GM18526 (cell line): ENCODE measurements around the gene PLEKHG4B.

Experiments
- POLR2A ChIP-seq: IDR thresholded peaks from 3 replicates; pipeline ENCODE4 v1.6.1; 2011; ENCODE audit not compliant: insufficient read length; ENCODE audit errors: extremely low read depth

Gene PLEKHG4B

GRCh38 chr5:85334-85995 lies 6.5 kb upstream of the PLEKHG4B start:
- no peak for TF ChIP-seq POLR2A

DNA sequence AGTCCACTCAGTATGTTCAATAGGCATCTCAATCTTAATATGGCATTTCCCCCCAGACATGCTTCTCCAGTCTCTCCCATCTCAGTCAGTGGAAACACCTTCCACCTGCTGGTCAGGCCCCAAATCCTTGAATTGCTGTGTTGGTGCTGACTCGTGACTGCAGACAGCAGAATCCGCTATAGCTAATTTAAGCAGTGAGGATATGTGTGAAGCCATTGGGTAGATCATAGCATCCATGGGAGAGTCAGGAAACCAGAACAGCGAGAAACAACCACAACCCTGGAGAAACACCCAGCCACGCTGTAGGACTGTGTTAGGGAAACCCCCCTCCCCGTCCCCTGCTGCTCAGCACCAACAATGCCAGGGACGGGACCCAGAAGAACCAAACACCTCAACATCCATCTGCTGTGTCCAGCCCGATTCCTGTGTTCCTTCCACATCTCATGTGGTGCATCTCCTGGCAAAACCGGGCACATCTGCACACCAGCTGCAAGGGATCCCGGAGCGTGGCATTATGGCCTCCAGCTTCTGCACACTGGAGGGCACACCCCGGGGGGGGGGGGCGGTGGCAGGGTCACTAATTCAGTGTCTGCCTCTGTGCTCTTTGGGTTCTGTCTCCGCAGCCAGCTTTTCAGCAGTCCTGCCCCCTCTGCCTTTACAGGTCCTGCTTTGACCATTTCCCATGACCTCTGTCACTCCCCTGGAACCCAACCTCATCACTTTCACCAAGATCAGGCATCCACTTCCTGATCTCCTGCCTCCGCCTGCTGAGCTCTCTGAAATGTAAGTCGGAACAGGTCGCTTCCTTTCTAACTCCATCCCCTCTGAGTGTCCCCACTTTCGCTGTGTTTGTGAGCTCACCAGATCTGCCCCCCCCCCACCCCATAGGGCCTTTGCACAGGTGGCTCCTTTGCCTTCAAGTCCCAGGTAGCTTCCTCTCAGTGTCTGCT lies 2.4 kb upstream of the PLEKHG4B start:
- TF ChIP-seq POLR2A = no peak

- no peak for TF ChIP-seq POLR2A
Observed at GRCh38 chr5:90590-91547, 1.1 kb upstream of the PLEKHG4B start.

- no peak for TF ChIP-seq POLR2A
Observed at GRCh38 chr5:92401-93220, 643 bp downstream of the PLEKHG4B start.

DNA sequence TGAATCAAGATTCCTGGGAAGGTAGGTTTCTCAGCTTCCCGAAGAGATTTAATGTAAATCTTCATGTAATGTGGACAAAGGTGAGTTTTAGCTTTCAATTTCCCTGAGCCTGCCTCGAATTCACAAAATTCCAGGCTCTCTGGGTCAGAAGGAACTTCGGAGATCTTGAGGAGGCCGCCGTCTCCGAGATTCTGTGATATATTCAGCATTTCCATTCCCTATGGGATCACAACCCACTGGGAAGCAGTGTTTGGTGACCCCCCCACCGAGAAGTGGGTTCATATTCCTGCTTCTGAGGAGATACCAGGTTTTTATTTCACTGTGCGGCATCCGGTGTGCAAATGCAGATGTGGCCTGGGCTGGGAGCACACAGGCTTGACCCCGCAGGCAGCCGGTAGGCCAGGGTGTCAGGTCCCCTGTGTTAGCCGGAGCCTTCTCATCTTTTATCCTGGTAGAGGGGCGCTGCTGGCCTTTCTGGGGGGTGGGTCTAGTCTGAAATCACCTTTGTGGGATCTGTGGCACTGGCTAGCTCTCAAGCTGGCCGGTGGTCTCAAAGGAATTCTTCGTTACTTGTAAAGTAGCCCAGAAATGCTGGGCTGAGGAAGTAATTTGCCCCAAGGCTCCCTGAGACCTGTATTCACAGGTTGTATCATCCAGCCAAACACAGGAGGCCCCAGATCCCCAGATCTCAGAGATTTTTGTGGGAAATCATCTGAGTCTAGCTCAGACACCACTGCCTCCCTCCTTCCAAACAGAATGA lies 1.4 kb downstream of the PLEKHG4B start:
- TF ChIP-seq POLR2A = no peak

DNA sequence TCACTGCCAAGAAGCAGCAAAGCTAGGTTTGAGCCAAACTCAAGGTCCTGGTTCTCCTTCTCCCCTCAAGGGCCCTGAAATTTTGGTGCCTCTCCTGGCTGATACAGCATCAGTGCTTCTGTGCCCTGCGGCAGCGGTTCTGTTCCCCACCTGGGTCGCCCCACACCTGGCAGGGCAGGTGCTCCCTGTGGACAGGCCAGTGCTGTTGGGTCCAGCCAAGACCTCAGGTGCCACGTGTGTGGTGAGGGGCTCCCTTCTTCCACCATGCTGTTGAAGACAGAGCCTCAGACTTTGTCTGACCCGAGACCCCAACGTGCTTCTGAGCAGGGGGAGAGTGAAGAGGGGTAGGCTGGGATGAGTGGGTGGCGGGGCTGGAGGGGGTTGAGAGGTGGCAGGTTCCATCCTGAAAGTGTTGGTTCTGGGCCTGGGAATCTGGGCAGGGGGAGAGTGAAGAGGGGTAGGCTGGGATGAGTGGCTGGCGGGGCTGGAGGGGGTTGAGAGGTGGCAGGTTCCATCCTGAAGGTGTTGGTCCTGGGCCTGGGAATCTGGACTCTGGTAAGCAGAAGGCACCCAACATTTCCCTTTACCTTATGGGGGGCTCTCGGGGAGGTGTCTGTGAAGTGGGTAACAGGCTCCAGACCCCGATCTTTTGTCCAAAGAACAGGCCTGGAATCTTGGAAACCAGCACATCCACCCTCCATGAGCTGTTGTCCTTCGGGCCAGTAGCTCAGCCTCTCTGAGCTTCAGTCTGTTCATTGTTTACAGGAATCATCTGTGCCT lies 2.3 kb downstream of the PLEKHG4B start:
- TF ChIP-seq POLR2A = no peak

DNA sequence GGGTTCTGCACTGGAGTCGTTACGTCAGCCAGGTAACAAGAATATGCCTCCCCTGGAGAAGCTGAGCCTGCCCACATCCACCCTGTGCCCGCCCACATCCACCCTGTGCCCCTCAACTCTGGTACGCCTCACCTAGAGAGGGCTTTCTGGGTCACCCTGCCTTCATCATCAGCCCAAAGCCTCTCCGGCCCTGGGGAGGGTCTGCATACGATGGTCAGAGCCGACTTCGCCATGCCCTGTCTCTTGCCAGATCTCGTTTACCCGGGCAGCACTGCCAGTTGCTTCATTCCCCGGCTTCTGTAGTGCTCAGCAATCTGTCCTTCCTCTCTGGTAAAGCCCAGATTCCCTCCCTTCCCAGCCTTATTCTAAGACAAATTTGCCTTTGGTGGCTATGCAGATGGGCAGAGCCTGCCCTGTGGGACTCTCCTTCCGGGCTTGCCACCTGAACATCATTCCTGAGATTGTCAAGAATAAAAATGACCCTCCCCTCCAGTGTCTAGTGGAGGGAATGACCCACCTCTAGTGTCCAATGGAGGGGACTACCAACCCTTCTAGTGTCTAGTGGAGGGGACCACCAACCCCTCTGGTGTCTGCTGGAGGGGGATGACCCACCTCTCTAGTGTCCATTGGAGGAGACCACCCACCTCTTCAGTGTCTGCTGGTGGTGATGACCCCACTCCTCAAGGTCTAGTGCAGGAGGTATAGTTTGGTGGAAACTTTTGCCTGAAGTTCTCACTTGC lies 3.4 kb downstream of the PLEKHG4B start:
- TF ChIP-seq POLR2A = no peak

DNA sequence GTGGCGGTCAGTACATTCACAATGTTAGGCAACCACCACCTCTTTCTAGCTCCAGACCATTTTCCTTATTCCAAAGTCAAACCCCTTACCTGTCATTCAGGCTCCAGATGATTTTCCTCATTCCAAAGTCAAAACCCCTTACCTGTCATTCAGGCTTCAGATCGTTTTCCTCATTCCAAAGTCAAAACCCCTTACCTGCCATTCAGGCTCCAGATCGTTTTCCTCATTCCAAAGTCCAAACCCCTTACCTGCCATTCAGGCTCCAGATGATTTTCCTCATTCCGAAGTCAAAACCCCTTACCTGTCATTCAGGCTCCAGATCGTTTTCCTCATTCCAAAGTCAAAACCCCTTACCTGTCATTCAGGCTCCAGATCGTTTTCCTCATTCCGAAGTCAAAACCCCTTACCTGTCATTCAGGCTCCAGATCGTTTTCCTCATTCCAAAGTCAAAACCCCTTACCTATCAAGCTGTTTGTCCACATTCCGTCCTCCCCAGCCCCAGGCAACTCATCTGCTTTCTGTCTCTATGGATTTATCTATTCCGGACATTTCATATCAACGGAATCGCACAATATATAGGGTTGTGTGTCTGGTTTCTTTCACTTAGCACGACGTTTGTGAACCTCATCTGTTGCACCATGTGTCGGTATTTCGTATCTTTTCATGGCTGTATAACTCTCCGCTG lies 5.2 kb downstream of the PLEKHG4B start:
- TF ChIP-seq POLR2A = no peak

DNA sequence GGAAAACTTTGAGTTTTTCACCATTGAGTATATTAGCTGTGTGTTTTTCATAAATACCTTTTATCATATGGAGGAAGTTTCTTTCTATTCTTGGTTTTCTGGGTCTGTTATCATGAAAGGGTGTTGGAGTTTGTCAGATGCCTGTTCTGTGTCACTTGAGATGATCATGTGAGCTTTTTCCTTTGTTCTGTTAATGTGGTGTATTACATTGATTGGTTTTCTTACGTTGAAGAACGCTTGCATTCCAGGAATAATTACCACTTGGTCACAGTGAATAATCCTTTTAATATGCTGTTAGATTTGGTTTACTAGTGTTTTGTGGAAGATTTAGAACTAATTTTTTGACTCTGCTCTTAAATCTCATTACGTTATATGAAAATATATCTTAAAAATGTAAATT lies 7.8 kb downstream of the PLEKHG4B start:
- TF ChIP-seq POLR2A = no peak

- no peak for TF ChIP-seq POLR2A
Observed at GRCh38 chr5:102411-103043, 10.6 kb downstream of the PLEKHG4B start.

- no peak for TF ChIP-seq POLR2A
Observed at GRCh38 chr5:104778-105296, 12.9 kb downstream of the PLEKHG4B start.
